GM19395 (cell line): ENCODE results near the gene MRGPRX1.
"Not testable (repeated sequence)": the region's sequence is repeated elsewhere in the genome, so short reads cannot be mapped to it uniquely, and the experiment has no call there.

Experiments
- ATAC-seq: cut with Tn5 transposase; IDR thresholded peaks from one replicate; pipeline ENCODE4 v1.9.1; 2021; ENCODE audit warnings: mild to moderate bottlenecking, moderate library complexity; ENCODE audit not compliant: unreplicated experiment

Gene MRGPRX1

DNA sequence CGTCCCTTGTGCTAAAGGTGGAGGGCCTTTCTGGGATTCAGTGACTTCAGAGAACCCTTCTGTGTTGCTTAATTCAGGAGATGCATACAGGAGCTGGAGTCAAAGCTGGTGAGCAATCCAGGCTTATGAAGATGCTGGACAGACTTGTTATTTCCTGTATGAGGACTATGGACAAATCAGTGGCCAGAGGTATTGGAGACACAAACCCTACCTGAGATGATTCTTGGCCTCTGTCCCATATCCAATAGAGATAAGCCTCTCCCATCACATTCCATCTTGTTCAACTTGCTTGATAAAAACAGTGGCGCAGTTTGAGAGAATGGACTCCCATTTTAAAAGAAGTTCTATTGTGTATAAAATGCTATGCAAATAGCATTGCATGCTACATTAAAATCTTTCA is at the start of gene MRGPRX1:
MRGPRX1 (minus strand) TSS at position 101 of the 400 bp plus-strand sequence. CDS start 4,630 bp downstream, outside the sequence.
- ATAC-seq, result no peak

DNA sequence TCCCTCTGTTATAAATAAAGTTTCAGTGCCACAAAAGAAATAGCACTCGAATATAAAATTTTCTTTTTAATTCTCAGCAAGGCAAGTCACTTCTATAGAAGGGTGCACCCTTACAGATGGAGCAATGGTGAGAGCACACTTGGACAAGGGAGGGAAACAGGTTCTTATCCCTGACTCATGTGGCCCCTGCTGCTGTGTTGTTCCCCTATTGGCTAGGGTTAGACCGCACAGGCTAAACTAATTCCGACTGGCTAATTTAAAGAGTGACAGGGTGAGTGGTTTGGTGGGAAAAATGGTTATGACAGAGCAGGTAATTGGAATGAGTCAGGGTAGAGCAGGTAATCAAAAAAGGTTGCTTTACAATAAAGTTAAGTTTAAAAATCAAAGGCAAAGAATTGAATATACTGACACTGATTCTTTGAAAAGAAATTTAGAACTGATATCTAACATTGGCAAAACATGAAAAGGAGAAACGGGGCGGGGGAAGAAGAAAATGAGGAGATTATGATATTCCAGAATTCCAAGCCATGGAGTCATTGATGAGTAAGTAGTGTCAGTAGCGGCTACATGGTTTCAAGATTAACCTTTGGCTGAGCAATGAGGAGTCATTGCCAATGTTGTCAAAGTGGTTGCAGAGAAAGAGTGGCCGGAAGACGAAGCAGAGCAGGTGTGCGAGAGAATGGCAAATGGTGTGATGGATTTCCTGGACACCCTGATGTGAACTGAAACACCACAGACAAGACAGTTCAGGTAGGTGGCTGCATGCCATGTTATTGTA is 48.4 kb upstream of the MRGPRX1 start:
- no peak for ATAC-seq

DNA sequence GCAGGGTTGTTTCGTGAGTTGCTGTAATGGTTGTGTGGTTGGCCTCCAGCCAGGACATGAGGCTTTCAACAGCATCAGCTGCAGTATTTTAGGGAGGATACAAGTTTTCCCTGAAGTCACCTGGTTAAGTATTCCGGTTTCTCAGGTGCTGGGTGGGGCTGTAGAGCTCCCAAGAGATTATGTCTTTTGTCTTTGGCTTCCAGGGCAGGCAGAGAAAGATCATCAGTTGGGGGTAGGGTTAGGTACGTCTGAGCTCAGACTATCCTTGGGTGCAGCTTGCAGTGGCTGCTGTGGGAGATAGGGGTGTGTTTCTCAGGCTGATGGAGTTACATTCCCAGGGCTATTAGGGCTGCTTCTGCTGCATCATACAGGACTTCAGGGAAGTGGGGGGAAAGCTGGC is 47.5 kb upstream of the MRGPRX1 start:
- ATAC-seq, result no peak

DNA sequence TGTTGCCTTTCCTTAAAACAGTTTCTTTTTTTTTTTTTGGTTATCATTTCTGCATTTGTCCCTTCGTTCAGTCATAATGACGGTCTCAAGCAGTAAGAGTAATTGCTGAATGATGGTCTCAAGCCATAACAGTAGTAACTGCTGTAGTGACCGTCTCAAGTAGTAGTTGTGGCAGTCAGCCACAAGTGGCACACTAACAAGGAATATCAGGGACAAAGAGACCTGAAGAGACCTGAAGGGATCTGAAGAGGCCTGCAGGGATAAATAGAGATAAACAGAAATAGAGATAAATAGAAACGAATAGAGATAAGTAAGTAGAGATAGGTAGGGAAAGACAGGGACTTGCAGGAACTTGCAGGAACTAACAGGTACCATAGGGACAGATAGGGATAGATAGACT is 42.7 kb upstream of the MRGPRX1 start:
- no peak for ATAC-seq

DNA sequence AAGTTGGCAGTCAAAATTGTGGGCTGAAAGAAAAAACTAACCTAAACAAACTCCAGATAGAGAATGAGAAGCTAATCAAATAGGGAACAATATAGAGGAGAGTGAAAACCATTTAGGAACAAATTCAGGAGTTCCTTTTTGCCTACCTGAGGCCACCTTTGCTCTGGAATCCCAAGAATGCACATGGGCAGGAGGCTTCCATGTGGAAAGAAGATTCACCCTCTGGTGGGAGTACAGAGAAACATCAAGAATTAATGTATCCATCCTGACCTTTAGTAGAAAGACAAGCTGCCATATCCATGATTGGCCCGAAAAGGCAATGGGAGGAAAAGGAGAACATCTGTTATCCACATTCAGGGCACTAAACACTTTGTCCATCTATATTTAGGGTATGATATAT is 35.0 kb upstream of the MRGPRX1 start:
- no peak for ATAC-seq

DNA sequence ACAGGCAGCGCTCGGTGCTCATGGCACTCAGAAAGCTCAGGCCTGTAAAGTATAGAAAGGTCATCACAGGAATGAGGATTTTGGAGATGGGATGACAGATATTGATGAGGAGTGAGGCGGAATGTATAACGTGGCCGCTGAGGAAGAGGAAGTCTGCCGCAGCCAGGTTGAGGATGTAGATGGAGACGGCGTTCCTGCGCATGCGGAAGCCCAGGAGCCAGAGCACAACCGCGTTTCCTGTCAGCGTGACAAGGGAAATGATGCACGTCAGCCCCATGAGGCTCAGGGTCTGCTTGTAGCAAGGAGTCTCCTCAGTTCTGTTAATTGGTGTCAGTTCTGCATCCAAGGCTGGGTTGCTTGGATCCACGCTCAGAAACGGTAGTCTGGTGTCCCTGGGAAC is 33.1 kb upstream of the MRGPRX1 start:
- no peak for ATAC-seq

DNA sequence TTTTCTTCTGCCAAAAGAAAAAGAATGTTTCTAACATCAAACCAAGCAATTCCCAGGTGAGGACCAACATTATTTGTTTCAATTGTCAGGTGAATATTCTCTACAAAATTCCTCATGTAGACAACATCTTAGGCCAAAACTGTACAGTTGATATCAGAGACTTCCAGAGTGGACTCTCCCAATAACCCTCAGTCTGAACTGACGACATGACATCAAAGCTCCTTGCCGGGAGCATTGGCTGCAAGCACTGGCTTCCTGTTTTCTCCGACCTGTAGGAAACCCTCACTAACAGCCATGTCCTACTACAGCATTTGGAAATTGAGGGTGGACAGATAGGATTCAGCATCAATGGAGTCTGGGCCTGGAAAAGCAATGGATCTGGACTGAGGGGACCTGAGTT is 30.5 kb upstream of the MRGPRX1 start:
- ATAC-seq, result no peak

DNA sequence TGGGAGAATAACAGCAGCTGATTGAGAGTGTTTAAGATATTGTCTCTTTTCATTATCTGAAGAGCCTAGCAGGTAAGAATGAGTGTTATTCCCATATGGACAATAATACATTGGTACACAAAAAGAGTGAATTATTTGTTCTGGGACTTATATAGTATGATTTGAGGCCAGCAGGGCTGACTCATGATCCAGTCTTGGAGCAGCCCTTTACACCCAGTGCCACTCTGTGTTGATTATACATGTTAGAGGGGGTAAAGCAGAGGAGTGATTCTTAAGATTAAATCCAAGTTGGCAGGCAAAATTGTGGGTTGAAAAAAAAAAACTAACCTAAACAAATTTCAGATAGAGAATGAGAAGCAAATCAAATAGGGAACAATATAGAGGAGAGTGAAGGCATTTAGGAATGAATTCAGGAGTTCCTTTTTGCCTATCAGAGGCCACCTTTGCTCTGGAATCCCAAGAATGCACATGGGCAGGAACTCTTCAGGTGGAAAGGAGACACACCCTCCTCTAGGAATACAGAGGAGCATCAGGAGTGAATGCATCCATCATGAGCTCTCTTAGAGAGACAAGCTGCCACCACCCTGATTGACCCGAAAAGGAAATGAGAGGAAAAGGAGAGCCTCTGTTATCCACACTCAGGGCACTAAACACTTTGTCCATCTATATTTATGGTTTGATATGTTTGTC is 19.2 kb upstream of the MRGPRX1 start:
- no peak for ATAC-seq

DNA sequence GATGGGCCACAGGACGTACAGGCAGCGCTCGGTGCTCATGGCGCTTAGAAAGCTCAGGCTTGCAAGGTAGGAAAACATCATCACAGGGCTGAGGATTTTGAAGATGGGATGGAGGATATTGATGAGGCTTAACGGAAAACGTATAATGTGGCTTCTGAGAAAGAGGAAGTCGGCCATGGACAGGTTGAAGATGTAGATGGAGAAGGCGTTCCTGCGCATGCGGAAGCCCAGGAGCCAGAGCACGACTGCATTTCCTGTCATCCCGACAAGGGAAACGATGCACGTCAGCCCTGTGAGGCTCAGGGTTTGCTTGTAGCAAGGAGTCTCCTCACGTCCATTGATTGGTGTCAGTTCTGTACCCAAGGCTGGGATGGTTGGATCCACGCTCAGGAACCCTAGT is 17.4 kb upstream of the MRGPRX1 start:
- ATAC-seq, result no peak

DNA sequence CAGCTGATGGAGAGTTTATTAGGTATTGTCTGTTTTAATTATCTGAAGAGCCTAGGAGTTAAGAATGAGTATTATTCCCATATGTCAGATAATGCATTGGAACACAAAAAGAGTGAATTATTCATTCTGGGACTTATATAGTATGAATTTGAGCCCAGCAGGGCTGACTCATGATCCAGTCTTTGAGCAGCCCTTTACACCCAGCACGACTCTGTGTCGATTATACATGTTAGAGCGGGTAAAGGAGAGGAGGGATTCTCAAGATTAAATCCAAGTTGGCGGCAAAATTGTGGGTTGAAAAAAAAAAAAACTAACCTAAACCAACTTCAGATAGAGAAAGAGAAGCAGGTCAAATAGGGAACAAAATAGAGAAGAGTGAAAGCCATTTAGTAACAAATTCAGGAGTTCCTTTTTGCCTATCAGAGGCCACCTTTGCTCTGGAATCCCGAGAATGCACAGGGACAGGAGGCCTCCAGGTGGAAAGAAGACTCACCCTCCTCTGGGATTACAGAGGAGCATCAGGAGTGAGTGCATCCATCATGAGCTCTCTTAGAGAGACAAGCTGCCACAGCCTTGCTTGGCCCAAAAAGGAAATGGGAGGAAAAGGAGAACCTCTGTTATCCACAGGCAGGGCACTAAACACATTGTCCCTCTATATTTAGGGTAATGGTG is 3.1 kb downstream of the MRGPRX1 start:
- no peak for ATAC-seq

DNA sequence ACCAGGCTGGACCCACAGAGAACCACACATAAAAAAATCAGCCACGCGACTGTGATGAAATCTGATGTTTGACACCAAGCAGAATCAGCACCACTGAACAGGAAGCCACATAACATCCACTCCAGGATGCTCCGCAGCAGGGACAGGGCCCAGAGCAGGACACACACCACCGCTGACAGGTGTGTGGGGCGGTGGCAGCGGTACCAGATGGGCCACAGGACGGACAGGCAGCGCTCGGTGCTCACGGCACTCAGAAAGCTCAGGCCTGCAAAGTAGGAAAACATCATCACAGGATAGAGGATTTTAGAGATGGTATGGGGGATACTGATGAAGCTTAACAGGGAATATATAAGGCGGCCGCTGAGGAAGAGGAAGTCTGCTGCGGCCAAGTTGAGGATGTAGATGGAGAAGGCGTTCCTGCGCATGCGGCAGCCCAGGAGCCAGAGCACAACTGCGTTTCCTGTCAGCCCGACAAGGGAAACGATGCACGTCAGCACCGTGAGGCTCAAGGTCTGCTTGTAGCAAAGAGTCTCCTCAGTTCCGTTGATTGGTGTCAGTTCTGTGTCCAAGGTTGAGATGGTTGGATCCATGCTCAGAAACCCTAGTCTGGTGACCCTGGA is 4.9 kb downstream of the MRGPRX1 start:
- ATAC-seq, result no peak

DNA sequence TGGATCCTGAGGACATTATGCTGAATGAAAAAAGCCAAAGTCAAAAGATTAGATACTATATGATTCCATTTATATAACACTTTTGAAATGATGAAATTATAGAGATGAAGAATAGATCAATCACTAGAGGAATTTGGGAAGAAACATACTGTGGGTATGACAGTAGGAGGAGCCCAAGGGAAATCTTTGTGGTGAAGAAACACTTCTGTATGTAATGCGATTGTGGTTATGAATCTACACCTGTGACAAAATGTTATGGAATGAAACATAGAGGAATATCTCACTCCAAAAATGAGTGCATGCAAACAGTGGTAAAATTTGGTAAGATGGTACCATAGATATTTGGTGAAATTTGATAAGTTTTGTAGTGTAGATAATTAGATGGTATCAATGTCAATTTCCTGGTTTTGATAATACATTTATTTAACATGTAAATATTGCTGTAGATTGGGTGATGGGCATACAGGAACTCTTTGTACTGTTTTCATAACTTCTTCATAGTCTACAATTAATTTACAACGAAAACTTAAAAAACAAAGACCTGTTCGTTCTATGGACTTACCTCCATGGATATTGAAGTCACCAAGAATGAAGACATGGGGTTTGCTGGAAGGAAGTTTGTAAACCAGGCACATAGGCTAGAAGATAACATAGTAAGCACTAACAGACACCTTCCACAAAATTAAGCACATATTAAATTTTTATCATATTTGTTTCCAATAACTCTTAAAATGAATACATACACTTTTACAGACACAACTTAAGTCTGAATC is 11.5 kb downstream of the MRGPRX1 start:
- ATAC-seq, result no peak

DNA sequence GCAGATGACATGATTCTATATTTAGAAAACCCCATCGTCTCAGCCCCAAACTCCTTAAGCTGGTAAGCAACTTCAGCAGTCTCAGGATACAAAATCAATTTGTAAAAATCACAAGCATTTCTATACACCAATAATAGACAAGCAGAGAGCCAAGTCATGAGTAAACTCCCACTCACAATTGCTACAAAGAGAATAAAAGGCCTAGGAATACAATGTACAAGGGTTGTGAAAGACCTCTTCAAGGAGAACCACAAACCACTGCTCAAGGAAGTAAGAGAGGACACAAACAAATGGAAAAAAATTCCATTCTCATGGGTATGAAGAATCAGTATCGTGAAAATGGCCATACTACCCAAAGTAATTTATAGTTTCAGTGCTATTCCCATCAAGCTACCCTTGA is 13.8 kb downstream of the MRGPRX1 start:
- ATAC-seq, result not testable (repeated sequence)

DNA sequence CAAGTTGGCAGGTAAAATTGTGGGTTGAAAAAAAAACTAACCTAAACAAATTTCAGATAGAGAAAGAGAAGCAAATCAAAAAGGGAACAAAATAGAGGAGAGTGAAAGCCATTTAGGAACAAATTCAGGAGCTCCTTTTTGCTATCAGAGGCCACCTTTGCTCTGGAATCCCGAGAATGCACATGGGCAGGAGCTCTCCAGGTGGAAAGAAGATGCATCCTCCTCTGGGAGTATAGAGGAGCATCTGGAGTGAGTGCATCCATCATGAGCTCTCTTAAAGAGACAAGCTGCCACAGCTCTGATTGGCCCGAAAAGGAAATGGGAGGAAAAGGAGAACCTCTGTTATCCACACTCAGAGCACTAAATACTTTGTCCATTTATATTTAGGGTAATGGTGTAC is 26.3 kb downstream of the MRGPRX1 start:
- ATAC-seq, result no peak

DNA sequence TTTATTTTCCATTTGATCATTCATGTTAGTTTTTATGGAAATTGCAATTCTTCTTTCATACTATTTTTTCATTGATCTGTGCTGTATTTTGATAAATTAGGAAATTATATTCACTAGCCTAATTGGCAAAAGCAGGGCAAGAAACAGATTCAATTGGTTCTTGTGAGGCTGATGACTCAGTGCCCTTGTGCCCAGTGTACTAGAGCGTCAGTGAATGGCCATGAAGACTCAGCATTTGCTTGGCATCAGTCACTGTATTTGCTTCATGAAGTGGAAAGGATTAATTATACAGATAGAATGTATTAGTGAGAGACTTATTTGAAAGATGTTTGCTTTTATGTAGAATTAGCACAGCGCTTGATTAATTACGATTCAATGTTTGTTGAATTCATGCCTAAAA is 31.8 kb downstream of the MRGPRX1 start:
- ATAC-seq, result no peak

DNA sequence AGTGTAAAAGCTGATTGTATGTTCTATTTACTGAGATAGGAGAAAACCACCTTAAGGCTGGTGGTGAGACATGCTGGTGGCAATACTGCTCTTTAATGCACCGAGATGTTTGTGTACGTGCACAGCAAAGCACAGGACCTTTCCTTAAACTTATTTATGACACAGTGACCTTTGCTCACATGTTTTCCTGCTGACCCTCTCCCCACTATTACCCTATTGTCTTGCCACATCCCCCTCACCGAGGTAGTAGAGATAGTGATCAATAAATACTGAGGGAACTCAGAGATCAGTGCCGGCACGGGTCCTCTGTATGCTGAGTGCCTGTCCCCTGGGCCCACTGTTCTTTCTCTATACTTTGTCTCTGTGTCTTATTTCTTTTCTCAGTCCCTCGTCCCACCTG is 38.6 kb downstream of the MRGPRX1 start:
- not testable (repeated sequence) for ATAC-seq

DNA sequence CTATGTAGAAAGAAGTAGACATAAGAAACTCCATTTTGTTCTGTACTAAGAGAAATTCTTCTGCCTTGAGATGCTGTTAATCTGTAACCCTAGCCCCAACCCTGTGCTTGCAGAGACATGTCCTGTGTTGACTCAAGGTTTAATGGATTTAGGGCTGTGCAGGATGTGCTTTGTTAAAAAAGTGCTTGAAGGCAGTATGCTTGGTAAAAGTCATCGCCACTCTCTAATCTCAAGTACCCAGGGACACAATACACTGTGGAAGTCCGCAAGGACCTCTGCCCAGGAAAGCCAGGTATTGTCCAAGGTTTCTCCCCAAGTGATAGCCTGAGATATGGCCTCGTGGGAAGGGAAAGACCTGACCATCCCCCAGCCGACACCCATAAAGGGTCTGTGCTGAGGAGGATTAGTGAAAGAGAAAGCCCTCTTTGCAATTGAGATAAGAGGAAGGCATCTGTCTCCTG is 39.0 kb downstream of the MRGPRX1 start:
- not testable (repeated sequence) for ATAC-seq

DNA sequence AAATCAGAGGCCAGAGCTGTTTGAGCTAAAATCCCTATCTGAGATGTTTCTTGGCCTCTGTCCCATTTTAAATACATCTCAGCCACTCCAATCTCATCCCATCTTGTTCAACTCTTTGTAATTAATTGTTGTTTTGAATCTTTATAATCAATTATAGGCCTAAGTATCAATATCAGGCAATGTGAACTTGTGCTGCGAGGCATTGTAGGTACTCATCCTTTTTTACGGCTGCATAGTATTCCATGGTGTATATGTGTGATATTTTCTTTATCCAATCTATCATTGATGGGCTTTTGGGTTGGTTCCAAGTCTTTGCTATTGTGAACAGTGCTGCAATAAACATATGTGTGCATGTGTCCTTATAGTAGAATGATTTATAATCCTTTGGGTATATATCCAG is 47.5 kb downstream of the MRGPRX1 start:
- ATAC-seq, result not testable (repeated sequence)

DNA sequence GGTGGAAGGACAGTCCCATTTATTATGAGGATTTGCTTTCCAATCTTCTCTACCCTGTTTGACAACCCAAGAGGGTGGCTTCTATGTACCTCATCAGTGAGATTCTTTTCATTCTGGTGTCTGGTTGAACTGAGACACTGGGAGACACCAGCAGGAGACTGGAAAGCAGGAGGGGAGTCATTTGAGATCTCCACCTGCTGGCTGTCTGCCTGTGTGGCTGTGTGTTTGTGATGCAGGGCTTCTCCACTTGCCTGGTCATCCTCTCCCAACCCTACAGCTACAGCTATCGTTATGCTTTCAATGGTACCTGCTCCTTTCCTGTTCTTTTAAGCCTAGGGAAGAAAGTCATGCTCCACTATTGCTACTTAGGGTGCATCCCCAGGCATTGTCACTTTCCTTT is 48.6 kb downstream of the MRGPRX1 start:
- no peak for ATAC-seq
